HepG2 (cell line): ENCODE data around the gene MEIOC. TPM values are rescaled to one million over a fixed set of nuclear protein-coding genes. Genes with fewer than 3 reads are reported as not detected.

Experiments used
- ATAC-seq: fragments of 200-7000 bp; cut with Tn5 transposase; 3 replicates; pipeline ENCODE4 v1.9.1; 2020; ENCODE audit warnings: mild to moderate bottlenecking, moderate library complexity
- BruUV-seq: library from RNA; stranded (reverse); fragments of 400-500 nt; replicated peaks from 2 replicates; lab custom pipeline; 2021; lab: Mats Ljungman, UMichigan
- CTCF ChIA-PET: fragments of 300-600 bp; formaldehyde crosslinking; extraction: SDS; loops from one replicate; lab custom pipeline; 2021; ENCODE audit warnings: low total read pairs, inconsistent platforms, low intra/inter-chr PET ratio; lab: Yijun Ruan, JAX
- POLR2A ChIA-PET: fragments of 350-600 bp; sonication (Branson Sonifier 250); formaldehyde crosslinking; loops from one replicate; lab custom pipeline; 2020; ENCODE audit warnings: antibody characterized with exemption, inconsistent platforms; lab: Yijun Ruan, JAX
- DNase-seq: peaks from one replicate; pipeline ENCODE4 v3.0.0-alpha.2; 2015; ENCODE audit warnings: low spot score
- FAIRE-seq: peaks from 3 replicates; lab custom pipeline; 2011; peaks lifted over from hg19 to GRCh38; lab: Jason Lieb, UNC
- H2AFZ ChIP-seq: one replicate; pipeline ENCODE4 v1.6.1; 2011; ENCODE audit warnings: low read length, inconsistent platforms
- H3K27ac ChIP-seq: fragments of 300-600 bp; 3 replicates; pipeline ENCODE4 v1.8.0; 2011; ENCODE audit warnings: mixed run types, mild to moderate bottlenecking, mixed read lengths, low read length, inconsistent platforms; ENCODE audit not compliant: insufficient read depth; ENCODE audit errors: extremely low read length
- H3K27me3 ChIP-seq, 2 experiments: fragments of 200-600 bp in 1 of 2; 2 replicates in 1 of 2; 3 replicates in 1 of 2; pipeline versions ENCODE4 v1.6.0 to v1.8.0; 2011; ENCODE audit warnings: low read length in 2 of 2, mild to moderate bottlenecking in 2 of 2, moderate library complexity in 2 of 2, inconsistent platforms in 1 of 2; ENCODE audit not compliant: insufficient read depth in 2 of 2, control insufficient read depth in 1 of 2
- H3K36me3 ChIP-seq, 2 experiments: fragments of 200-600 bp in 1 of 2; replicated peaks in 1 of 2; 2 replicates in 1 of 2; 3 replicates in 1 of 2; pipeline versions ENCODE4 v1.5.1 to v1.8.0; 2011; ENCODE audit warnings: low read length in 2 of 2, inconsistent platforms in 1 of 2; ENCODE audit not compliant: insufficient read depth in 2 of 2, control insufficient read depth in 1 of 2
- H3K4me1 ChIP-seq: 2 replicates; pipeline ENCODE4 v1.5.1; 2012; ENCODE audit warnings: low read length, inconsistent platforms; ENCODE audit not compliant: insufficient read depth
- H3K4me2 ChIP-seq: 2 replicates; pipeline ENCODE4 v1.6.0; 2011; ENCODE audit warnings: low read depth, low read length, inconsistent platforms
- H3K4me3 ChIP-seq, 3 experiments: fragments of 200-600 bp in 1 of 3; sonication (generic), shearing (Covaris generic) in 1 of 3; replicated peaks in 1 of 3; 2 replicates each; pipeline ENCODE4 v1.5.1; 2011 to 2016; ENCODE audit warnings: low read length in 3 of 3, inconsistent platforms in 2 of 3, low read depth in 2 of 3, mild to moderate bottlenecking in 2 of 3, control low read depth in 1 of 3, mixed read lengths in 1 of 3; ENCODE audit not compliant: insufficient read depth in 1 of 3
- H3K79me2 ChIP-seq: one replicate; pipeline ENCODE4 v1.6.1; 2011; ENCODE audit warnings: low read length, inconsistent platforms; ENCODE audit not compliant: insufficient read depth
- H3K9ac ChIP-seq: 2 replicates; pipeline ENCODE4 v1.6.0; 2011; ENCODE audit warnings: mild to moderate bottlenecking, low read depth, low read length, inconsistent platforms; ENCODE audit not compliant: insufficient read depth
- H3K9me3 ChIP-seq: 2 replicates; pipeline ENCODE4 v1.5.1; 2012; ENCODE audit warnings: mild to moderate bottlenecking, low read length
- H4K20me1 ChIP-seq: 2 replicates; pipeline ENCODE4 v1.6.0; 2011; ENCODE audit warnings: inconsistent platforms, mild to moderate bottlenecking, low read length, moderate library complexity; ENCODE audit not compliant: insufficient read depth
- ZNF121 ChIP-seq: sonication (generic); formaldehyde crosslinking; IDR thresholded peaks from 2 replicates; pipeline ENCODE4 v1.5.0; 2020; ENCODE audit warnings: mild to moderate bottlenecking, missing genetic modification reagents
- WGBS: methylation state at CpG from one replicate; pipeline ENCODE4 v1.1.6; 2017; ENCODE audit warnings: low lambda C conversion rate; 5-methylcytosine and 5-hydroxymethylcytosine counted together
- in situ Hi-C: cut with HindIII; loops from 2 replicates; pipeline ENCODE4 v1.10.0; 2017; ENCODE audit warnings: low pct_unique_long_range_greater_than_20kb; ENCODE audit not compliant: extremely low pct_ligation_motif_present
- intact Hi-C: fragments of 100-400 bp; cut with micrococcal nuclease; formaldehyde crosslinking; loops from one replicate; pipeline ENCODE4 v1.10.0; 2022; ENCODE audit not compliant: unreplicated experiment
- polyA plus RNA-seq, 8 experiments: library from polyadenylated mRNA; depleted of rRNA in 3 of 8; stranded (reverse) in 7 of 8; unstranded in 1 of 8; fragments of >200 nt; fragmentation: Illumina TruSeq in 4 of 8; extraction: Trizol in 4 of 8; gene quantifications; 2 replicates each; pipeline versions ENCODE4 v1.2.1 to v1.2.3, GENCODE V29; 2011 to 2016; ENCODE audit warnings: low read depth in 4 of 8, missing spikeins in 1 of 8, mixed read lengths in 1 of 8; ENCODE audit not compliant: insufficient read depth in 1 of 8
- total RNA-seq, 5 experiments: library from RNA; depleted of rRNA; stranded (reverse); fragments of >200 nt; fragmentation: Illumina TruSeq; extraction: Trizol; gene quantifications; 2 replicates each; pipeline ENCODE4 v1.2.3, GENCODE V29; 2016; ENCODE audit warnings: low read depth in 1 of 5
- TF ChIP-seq, protein P1 (sequence below): sonication (generic); formaldehyde crosslinking; IDR thresholded peaks from 2 replicates; pipeline ENCODE4 v1.4.0; 2020; ENCODE audit warnings: mild to moderate bottlenecking, missing genetic modification reagents
- TF ChIP-seq, protein P2 (sequence below): sonication (generic); formaldehyde crosslinking; IDR thresholded peaks from 2 replicates; pipeline ENCODE4 v1.5.0; 2020; ENCODE audit warnings: mild to moderate bottlenecking, missing genetic modification reagents, borderline replicate concordance

MEIOC gene
- total and polyA plus RNA-seq, 2 of the 13 experiments (the other 11 are each of a cell fraction or from before 2014, with no cell fraction given): 0.04 to 0.15 TPM

DNA sequence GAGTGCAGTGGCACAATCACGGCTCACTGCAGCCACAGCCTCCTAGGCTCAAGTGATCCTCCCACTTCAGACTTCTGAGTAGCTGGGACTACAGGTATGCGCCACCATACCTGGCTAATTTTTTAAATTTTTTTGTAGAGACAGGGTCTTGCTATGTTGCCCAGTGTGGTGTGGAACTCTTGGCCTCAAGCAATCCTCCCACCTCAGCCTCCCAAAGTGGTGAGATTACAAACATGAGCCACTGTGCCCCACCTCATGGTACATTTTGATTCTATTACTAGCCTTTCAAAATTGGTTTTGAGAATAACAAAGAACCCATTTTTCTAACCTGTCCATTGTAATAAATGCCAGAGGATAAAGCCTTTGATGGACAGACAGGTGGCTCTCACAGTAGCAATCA is 31.9 kb downstream of the MEIOC start:
- 94% methylated on average over 2 of the region's 2 CpGs for WGBS
- H3K27ac ChIP-seq: no peak overlapping the region
- no peak for ATAC-seq

More for the DNA sequence above, 31.9 kb downstream of the MEIOC start:
- intact Hi-C loops: no loop called here
- Histone ChIP-seq H3K79me2 (peaks cover 40% of the 10 kb centered on the region), H3K4me2 (peak overlapping the region; percentile 81), H3K4me3 (peak overlapping the region; percentile 90 to 95 (median 92); a peak in 5 of 6 replicates), H3K27me3 (peaks cover 0 to 3% of the 10 kb centered on the region in 2 experiments; a peak in 1 of 5 replicates), H3K9ac (peak overlapping the region; percentile 97), H4K20me1 (no peaks in the 10 kb centered on the region), H3K36me3 (peaks cover 7 to 18% of the 10 kb centered on the region in 2 experiments), H3K9me3 (no peaks in the 10 kb centered on the region), H2AFZ (no peak overlapping the region), H3K4me1 (peaks cover 27% of the 10 kb centered on the region)
- in situ Hi-C loops: no loop called here
- ChIA-PET POLR2A (interaction anchor here (0.9 to 2.8 kb wide), 5 partner anchors 12 to 211 kb away, joined by 3 to 10 read pairs (median 6); partner anchors contain the start of genes DBF4B and EFTUD2), CTCF (no interaction called here)
- BruUV-seq: no TSS peak
- FAIRE-seq: no peak
- peak; percentile 81 for TF ChIP-seq ZNF121
- TF ChIP-seq, protein P1, sequence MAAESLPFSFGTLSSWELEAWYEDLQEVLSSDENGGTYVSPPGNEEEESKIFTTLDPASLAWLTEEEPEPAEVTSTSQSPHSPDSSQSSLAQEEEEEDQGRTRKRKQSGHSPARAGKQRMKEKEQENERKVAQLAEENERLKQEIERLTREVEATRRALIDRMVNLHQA (CRISPR knock-in tag): no peak
- TF ChIP-seq, protein P2, sequence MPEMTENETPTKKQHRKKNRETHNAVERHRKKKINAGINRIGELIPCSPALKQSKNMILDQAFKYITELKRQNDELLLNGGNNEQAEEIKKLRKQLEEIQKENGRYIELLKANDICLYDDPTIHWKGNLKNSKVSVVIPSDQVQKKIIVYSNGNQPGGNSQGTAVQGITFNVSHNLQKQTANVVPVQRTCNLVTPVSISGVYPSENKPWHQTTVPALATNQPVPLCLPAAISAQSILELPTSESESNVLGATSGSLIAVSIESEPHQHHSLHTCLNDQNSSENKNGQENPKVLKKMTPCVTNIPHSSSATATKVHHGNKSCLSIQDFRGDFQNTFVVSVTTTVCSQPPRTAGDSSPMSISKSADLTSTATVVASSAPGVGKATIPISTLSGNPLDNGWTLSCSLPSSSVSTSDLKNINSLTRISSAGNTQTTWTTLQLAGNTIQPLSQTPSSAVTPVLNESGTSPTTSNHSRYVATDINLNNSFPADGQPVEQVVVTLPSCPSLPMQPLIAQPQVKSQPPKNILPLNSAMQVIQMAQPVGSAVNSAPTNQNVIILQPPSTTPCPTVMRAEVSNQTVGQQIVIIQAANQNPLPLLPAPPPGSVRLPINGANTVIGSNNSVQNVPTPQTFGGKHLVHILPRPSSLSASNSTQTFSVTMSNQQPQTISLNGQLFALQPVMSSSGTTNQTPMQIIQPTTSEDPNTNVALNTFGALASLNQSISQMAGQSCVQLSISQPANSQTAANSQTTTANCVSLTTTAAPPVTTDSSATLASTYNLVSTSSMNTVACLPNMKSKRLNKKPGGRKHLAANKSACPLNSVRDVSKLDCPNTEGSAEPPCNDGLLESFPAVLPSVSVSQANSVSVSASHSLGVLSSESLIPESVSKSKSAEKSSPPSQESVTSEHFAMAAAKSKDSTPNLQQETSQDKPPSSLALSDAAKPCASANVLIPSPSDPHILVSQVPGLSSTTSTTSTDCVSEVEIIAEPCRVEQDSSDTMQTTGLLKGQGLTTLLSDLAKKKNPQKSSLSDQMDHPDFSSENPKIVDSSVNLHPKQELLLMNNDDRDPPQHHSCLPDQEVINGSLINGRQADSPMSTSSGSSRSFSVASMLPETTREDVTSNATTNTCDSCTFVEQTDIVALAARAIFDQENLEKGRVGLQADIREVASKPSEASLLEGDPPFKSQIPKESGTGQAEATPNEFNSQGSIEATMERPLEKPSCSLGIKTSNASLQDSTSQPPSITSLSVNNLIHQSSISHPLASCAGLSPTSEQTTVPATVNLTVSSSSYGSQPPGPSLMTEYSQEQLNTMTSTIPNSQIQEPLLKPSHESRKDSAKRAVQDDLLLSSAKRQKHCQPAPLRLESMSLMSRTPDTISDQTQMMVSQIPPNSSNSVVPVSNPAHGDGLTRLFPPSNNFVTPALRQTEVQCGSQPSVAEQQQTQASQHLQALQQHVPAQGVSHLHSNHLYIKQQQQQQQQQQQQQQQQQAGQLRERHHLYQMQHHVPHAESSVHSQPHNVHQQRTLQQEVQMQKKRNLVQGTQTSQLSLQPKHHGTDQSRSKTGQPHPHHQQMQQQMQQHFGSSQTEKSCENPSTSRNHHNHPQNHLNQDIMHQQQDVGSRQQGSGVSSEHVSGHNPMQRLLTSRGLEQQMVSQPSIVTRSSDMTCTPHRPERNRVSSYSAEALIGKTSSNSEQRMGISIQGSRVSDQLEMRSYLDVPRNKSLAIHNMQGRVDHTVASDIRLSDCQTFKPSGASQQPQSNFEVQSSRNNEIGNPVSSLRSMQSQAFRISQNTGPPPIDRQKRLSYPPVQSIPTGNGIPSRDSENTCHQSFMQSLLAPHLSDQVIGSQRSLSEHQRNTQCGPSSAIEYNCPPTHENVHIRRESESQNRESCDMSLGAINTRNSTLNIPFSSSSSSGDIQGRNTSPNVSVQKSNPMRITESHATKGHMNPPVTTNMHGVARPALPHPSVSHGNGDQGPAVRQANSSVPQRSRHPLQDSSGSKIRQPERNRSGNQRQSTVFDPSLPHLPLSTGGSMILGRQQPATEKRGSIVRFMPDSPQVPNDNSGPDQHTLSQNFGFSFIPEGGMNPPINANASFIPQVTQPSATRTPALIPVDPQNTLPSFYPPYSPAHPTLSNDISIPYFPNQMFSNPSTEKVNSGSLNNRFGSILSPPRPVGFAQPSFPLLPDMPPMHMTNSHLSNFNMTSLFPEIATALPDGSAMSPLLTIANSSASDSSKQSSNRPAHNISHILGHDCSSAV: no peak
- no peak for DNase-seq
